ENCODE results near the gene IPO9. TPM values are rescaled to one million over a fixed set of nuclear protein-coding genes. Genes with fewer than 3 reads are reported as not detected.
A peak's percentile ranks its signal among the peaks of the same experiment; 100 is the strongest.

IPO9 gene
- total and polyA plus RNA-seq, 2 experiments from 2014 or later, result 47.6 to 87.4 TPM

DNA sequence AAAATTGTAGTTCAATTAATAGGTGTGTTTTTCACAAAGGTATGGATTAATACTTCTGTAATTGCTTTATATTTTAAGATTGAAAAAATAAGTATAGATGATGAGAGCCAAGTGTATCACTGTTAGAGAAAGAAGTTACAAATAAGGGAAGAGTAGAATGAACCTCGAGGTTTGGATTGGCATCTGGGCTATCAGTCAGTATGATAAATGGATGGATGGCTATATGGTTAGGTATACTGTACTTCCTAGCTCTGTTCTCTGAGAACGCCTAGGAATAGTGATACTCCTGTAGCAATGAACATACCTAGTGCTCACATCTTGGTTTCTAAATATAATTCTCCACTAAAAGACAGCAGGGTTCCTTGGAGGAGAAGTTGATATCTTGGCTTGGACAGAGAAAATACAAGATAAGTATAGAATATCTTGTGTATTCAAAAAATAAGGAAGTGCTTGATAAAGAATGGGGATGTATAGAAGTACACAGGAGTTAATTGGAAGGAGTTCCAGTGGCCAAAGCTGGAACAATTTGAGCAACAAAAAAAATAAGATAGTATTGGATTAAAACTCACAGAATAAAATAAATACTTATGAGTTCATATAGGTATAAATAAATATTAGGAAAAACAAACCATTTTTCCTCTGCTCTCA, 12.4 kb downstream of the IPO9 start (continued):
- TF ChIP-seq ZNF331 (CRISPR knock-in tag; IDR thresholded peaks at IDR 0.05; ENCODE audit: low read depth), result no peak
- TF ChIP-seq POLR2AphosphoS5 (IDR thresholded peaks at IDR 0.05; ENCODE audit: low read depth), result no peak
- no peak for TF ChIP-seq EZH2phosphoT487 (IDR thresholded peaks at IDR 0.05; ENCODE audit: unreplicated experiment)
- TF ChIP-seq NANOG (IDR thresholded peaks at IDR 0.05; ENCODE audit: borderline replicate concordance), result no peak
- no peak for TF ChIP-seq CTCF (conservative IDR thresholded peaks at IDR 0.05; ENCODE audit: low read depth in 2 of 2)
- TF ChIP-seq CREB1 (CRISPR knock-in tag; IDR thresholded peaks at IDR 0.05; ENCODE audit: low read depth), result no peak
- TF ChIP-seq REST (IDR thresholded peaks at IDR 0.05; ENCODE audit: unreplicated experiment), result no peak

- Mint-ChIP-seq H3K27ac (no peak overlapping the region), H3K4me1 (peaks cover 29% of the 10 kb centered on the region), H3K36me3 (ENCODE audit: low read depth) (peaks cover 14% of the 10 kb centered on the region), H3K4me3 (no peak overlapping the region), H3K27me3 (ENCODE audit: insufficient read depth, low read depth, poor library complexity) (no peaks in the 10 kb centered on the region), H3K9me3 (no peaks in the 10 kb centered on the region)
- H3F3A ChIP-seq (replicated peaks; ENCODE audit: low read depth), result no peaks in the 10 kb centered on the region
- peaks cover 4% of the 10 kb centered on the region; the same call in 1 of the 2 replicates for H3K36me3 ChIP-seq (ENCODE audit: insufficient read depth)
- peaks cover 66% of the 10 kb centered on the region for H4K20me1 ChIP-seq (replicated peaks; ENCODE audit: insufficient read depth)
- H3K27me3 ChIP-seq (ENCODE audit: insufficient read depth), result no peaks in the 10 kb centered on the region
- no peak; the same call in 2 of the 3 replicates for ATAC-seq
- peak overlapping the region; percentile 48; the same call in 1 of the 2 replicates for H3K27ac ChIP-seq (ENCODE audit: low read depth)
- H3K9me2 ChIP-seq (ENCODE audit: insufficient read depth), result no peaks in the 10 kb centered on the region
- peak overlapping the region; percentile 52 for H3K4me2 ChIP-seq
- no peak for DNase-seq (ENCODE audit: low spot score)
- H2AFZ ChIP-seq, result no peak overlapping the region
- H3K79me2 ChIP-seq (replicated peaks; ENCODE audit: insufficient read depth), result peaks cover 100% of the 10 kb centered on the region
- 0 out of 2 replicates have a peak overlapping the region, but pooled peaks have one; percentile 16 for H3K4me3 ChIP-seq
- peaks cover 27% of the 10 kb centered on the region for H3K4me1 ChIP-seq (ENCODE audit: insufficient read depth)
- TF ChIP-seq EZH2 (IDR thresholded peaks at IDR 0.05; ENCODE audit: low read depth, unreplicated experiment) (no peak), JUNB (IDR thresholded peaks at IDR 0.05; ENCODE audit: unreplicated experiment) (no peak), CTCF (conservative IDR thresholded peaks at IDR 0.05; ENCODE audit: low read depth in 2 of 2) (no peak), ZNF114 (CRISPR knock-in tag; IDR thresholded peaks at IDR 0.05) (no peak)
These were observed 13.6 kb downstream of the IPO9 start for GRCh38 chr1:201842472-201843027.

All from GM23338 (cell line).